Esophagus muscularis mucosa (tissue), 4 donors: Measurements from ENCODE around the gene STAB2.

Experiments used
- CTCF ChIP-seq, 3 experiments: fragments of 200-600 bp in 2 of 3; fragments of 450-650 bp in 1 of 3; sonication (generic) in 2 of 3; IDR thresholded peaks; one replicate each; pipeline ENCODE4 v1.5.1; 2017 to 2019; ENCODE audit warnings: antibody characterized with exemption in 3 of 3, mild to moderate bottlenecking in 2 of 3, moderate library complexity in 1 of 3
- EP300 ChIP-seq: sonication (generic); formaldehyde crosslinking; IDR thresholded peaks from one replicate; pipeline ENCODE4 v1.6.1; 2017; ENCODE audit warnings: antibody characterized with exemption
- POLR2A ChIP-seq: fragments of 450-650 bp; IDR thresholded peaks from one replicate; pipeline ENCODE4 v1.6.1; 2017; ENCODE audit warnings: antibody characterized with exemption, moderate library complexity, mild to moderate bottlenecking, low read depth
- POLR2AphosphoS5 ChIP-seq, 2 donors: sonication (generic); formaldehyde crosslinking; IDR thresholded peaks; one replicate each; pipeline ENCODE4 v1.6.1; 2017; ENCODE audit warnings: antibody characterized with exemption in 2 of 2

- TF ChIP-seq POLR2A (no peak), POLR2AphosphoS5 (IDR thresholded peaks at IDR 0.05) (peak in 1 of 2 donors; percentile 3), EP300 (no peak), CTCF (IDR thresholded peaks at IDR 0.05) (no peak)
Measured at GRCh38 chr12:103737881-103738280, 150.8 kb downstream of the STAB2 start.
